HG03025 (cell line): ENCODE results near the gene UBE2M.
"Not testable (repeated sequence)": the region's sequence is repeated elsewhere in the genome, so short reads cannot be mapped to it uniquely, and the experiment has no call there.

Experiments used
- ATAC-seq: cut with Tn5 transposase; IDR thresholded peaks from one replicate; pipeline ENCODE4 v1.9.1; 2021; ENCODE audit warnings: mild to moderate bottlenecking, moderate library complexity; ENCODE audit not compliant: unreplicated experiment, low FRiP score

UBE2M gene

GRCh38 chr19:58515259-58515658 lies 43.2 kb downstream of the UBE2M start:
- ATAC-seq, result no peak

DNA sequence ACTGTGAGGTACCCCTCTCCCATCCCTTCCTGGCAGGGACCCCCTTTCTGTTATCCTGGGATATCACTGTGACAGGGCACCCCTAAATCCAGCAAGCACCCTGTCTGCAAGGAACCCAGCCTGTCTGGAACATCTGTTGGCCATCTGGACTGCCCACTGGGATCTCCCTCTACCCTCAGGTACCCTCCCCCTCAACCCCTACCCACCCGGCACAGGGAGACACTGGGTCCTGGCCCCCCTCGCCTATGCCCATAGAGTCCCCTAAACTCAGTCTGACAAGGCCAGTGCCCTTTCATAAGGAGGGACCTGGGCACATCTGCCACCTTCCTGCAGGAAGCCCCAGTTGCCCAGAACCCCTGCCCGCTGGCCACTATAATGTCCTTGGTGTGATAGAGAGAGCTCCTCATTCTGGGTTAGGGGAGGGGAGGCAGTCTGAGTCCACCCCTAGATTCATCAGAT lies 43.8 kb downstream of the UBE2M start:
- no peak for ATAC-seq

GRCh38 chr19:58513694-58514563 lies 44.5 kb downstream of the UBE2M start:
- ATAC-seq, result peak; percentile 42

DNA sequence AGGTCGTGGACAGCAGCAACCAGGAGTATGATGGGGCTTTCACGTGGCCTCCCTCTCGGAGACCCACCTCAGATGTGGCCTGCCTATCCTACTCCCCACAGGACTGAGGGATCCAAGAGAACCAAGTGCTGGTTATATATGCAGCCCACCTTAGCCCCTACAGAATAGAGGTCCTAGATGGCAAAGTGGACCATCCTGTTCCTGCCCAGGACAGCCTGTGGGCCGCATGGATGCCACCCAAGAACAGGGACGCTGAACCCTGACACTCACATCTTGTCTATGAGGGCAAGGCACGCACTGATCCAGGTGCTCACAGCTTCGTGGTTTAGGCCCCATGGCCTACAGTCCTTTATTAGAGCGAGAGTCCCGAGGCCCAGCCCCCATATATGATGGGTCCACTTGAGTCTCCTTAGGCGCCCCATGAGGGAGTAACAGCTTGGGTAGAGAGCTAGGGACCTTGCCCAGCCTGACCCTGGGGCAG lies 45.2 kb downstream of the UBE2M start:
- ATAC-seq, result no peak

DNA sequence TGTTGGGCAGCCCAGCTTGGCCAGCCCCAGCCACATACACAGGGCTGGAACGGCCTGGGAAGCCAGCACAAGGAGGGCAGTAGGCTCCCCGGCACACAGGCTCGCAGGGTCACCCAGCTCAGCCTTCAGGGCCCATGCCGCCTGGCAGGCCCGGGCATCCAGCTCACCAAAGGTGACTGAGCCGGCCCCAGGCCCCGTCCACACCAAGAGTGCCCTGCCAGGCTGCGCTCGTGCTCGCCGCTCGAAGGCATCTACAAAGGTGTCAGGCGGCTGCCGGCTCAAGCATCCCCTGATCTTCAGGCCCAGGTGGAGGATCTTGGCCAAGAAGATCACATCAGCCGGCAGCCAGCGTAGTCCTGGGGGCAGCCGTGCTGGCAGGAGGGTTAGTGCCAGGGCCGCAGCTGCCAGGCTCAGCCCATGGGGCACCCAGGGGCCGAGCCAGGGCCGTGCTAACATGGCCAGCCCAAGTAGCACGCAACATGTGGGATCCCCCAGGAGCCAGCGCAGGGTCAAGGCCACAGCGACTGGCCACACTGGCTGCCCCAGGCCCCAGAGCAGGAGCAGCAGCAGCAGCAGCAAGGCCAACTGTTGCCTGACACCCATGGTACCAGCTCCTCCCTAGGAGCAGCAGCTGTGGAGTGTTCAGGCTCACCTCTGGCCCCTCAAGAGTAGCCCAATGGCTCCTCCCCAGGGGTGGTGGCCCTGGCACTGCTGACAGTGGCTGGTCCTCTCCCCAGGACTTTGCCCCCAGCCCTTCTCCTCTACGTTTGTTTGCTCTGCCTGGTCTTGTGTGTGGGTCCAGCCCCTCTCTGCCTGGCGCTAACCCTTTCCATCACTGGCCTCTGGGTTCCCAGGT lies 46.8 kb downstream of the UBE2M start, which contains the start of gene SLC27A5:
SLC27A5 (minus strand) TSS at position 640 of the 856 bp plus-strand sequence; CDS start at position 603, 37 bp downstream.
- ATAC-seq, result no peak

DNA sequence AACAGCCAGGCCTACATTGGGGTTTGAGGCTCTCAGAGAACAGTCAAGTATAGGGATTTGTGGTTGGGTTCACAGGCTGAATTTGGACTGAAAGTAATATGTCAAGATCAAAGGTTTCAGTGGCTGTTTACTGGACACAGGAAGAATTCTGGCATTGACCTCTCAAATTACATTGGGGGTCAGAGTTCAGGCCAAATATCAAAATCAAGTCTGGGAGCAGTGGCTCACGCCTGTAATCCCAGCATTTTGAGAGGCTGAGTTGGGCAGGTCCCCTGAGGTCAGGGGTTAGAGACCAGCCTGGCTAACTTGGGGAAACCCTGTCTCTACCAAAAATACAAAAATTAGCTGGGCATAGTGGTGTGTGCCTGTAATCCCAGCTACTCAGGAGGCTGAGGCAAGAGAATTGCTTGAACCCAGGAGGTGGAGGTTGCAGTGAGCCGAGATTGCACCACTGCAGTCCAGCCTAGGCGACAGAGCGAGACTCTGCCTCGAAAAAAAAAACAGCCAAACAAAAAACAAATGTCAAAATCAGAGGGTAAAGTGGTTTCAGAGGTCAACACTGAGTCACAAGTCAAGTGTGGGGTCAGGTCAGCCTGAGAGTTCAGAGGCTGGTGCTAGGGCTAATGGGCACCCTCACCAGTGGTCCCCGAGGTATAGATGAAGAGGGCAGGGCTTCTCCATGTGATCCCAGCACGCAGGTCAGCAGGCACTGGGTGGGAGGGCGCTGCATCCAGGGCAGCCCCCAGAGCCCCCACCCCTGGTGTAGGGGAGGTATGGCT lies 48.1 kb downstream of the UBE2M start:
- no peak for ATAC-seq

- no peak for ATAC-seq
Observed at GRCh38 chr19:58509731-58510083, 48.7 kb downstream of the UBE2M start.

DNA sequence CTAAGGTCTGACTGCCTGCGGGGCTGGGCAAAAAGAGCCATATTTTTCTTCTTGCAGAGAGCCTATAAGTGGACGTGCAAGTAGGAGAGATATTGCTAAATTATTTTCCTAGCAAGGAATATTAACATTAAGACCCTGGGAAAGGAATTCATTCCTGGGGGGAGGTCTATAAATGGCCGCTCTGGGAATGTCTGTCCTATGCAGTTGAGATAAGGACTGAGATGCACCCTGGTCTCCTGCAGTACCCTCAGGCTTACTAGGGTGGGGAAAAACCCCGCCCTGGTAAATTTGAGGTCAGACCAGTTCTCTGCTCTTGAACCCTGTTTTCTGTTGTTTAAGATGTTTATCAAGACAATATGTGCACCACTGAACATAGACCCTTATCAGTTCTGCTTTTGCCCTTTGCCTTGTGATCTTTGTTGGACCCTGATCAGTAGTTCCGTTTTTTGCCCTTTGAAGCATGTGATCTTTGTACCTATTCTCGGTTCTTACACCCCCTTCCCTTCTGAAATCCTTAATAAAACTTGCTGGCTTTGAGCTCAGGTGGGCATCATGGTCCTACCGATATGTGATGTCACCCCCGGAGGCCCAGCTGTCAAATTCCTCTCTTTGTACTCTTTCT lies 50.7 kb downstream of the UBE2M start:
- ATAC-seq, result not testable (repeated sequence)
